Effector memory CD4-positive, alpha-beta T cell (primary cell): Measurements from ENCODE around the gene CTDP1.
"Not testable (repeated sequence)": the region's sequence is repeated elsewhere in the genome, so short reads cannot be mapped to it uniquely, and the experiment has no call there.

Experiments used
- DNase-seq, 3 donors: peaks; one replicate each; pipeline ENCODE4 v3.0.0-alpha.2; 2020
- H3K27ac ChIP-seq: 2 replicates; pipeline ENCODE4 v1.7.0; 2013; ENCODE audit warnings: mild to moderate bottlenecking, low read length, moderate library complexity; ENCODE audit not compliant: insufficient read depth, poor library complexity, severe bottlenecking
- H3K27me3 ChIP-seq: replicated peaks from 2 replicates; pipeline ENCODE4 v1.7.0; 2013; ENCODE audit warnings: mild to moderate bottlenecking, low read length; ENCODE audit not compliant: insufficient read depth, control insufficient read depth, poor library complexity, severe bottlenecking
- H3K36me3 ChIP-seq: 2 replicates; pipeline ENCODE4 v1.7.0; 2013; ENCODE audit warnings: mild to moderate bottlenecking, low read length, moderate library complexity; ENCODE audit not compliant: control insufficient read depth, insufficient read depth
- H3K4me1 ChIP-seq: 2 replicates; pipeline ENCODE4 v1.7.0; 2013; ENCODE audit warnings: low read length, mild to moderate bottlenecking; ENCODE audit not compliant: control insufficient read depth, insufficient read depth, poor library complexity, severe bottlenecking
- H3K4me3 ChIP-seq: 2 replicates; pipeline ENCODE4 v1.7.0; 2013; ENCODE audit warnings: low read length, low read depth, mild to moderate bottlenecking; ENCODE audit not compliant: insufficient read depth, poor library complexity, severe bottlenecking
- H3K9me3 ChIP-seq: 2 replicates; pipeline ENCODE4 v1.7.0; 2013; ENCODE audit warnings: mild to moderate bottlenecking, low read length, moderate library complexity; ENCODE audit not compliant: control insufficient read depth

The CTDP1 gene

DNA sequence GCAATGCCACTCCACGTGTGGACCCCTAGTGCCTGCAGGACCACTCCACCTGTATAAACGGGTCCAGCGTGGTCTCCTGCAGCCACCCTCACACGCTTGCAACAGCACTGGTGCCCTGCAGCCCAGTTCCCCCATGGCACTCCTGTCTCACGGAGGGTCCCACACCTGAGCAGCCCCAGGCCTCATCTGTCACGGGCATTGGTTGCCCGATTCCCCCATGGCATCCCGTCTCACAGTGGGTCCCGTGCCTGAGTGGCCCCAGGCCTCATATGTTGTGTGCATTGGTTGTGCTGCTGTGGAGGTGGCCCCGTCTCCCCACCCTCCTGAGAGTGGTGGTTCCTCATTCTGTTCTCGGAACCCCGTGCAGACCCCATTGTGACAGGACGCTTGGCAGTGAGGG is 43.4 kb downstream of the CTDP1 start:
- Histone ChIP-seq H3K27me3 (no peaks in the 10 kb centered on the region), H3K36me3 (peaks cover 62% of the 10 kb centered on the region), H3K9me3 (no peaks in the 10 kb centered on the region), H3K27ac (no peak overlapping the region), H3K4me3 (no peak overlapping the region), H3K4me1 (no peaks in the 10 kb centered on the region)
- DNase-seq, result no peak

DNA sequence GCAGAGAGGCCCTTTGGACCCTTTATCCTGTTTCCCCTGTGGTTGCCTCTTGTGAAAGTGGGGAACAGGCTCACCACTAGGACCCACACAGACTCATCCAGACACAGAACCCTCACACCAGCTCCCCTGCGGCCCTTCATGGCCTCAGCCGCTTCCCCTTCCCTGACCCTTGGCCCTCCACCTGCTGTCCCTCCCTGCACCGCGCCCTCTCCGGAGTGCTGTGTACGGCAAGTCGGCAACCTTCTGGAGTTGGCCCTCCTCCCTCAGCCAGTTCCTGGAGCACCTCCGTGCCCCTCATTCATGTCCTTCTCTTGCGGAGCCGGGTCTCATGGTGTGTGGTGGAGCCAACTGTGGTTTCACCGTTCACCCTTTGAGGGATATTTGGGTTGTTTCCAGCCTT is 44.0 kb downstream of the CTDP1 start:
- no peak for DNase-seq
- no peak overlapping the region for H3K27ac ChIP-seq
- no peak overlapping the region for H3K4me3 ChIP-seq
- H3K36me3 ChIP-seq, result peaks cover 61% of the 10 kb centered on the region
- no peaks in the 10 kb centered on the region for H3K9me3 ChIP-seq
- no peaks in the 10 kb centered on the region for H3K4me1 ChIP-seq
- H3K27me3 ChIP-seq, result no peaks in the 10 kb centered on the region

DNA sequence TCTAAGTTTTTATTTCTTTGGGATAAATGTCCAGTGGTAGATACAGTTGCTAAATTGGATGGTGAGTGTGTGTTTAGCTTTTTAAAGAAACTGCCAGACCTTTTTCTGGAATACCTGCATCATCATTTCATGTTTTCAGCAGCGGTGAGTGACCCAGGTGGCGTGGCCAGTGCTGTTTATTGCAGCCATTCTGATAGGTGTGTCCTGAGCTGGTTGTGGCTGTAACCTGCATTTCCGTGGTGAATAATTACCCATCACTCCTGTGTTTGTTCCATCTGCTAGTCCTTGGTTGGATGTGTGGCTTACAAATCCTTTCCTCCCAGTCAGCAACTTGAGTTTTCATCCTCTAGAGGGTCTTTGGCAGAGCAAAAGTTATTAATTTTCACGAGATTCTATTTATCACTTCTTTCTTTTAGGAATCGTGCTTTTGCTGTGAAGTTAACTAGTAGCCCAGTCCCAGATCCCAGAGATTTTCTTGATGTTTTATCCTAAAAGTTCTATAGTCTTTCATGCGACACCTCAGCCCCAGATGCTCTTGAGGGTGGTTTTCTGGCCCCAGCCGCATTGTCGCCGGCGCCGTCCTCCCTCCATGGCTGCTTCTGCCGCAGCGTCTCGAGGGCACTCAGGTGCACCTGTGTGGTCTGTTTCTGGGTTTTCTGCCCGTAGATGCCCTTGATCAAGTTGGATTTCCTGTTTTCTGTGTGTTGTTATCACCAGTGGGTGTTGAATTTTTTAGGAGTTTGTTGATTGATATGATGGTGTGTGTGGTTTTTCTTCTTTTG is 44.9 kb downstream of the CTDP1 start:
- no peak overlapping the region for H3K4me3 ChIP-seq
- no peaks in the 10 kb centered on the region for H3K4me1 ChIP-seq
- no peaks in the 10 kb centered on the region for H3K27me3 ChIP-seq
- no peak for DNase-seq
- no peak overlapping the region for H3K27ac ChIP-seq
- H3K36me3 ChIP-seq, result peaks cover 64% of the 10 kb centered on the region
- no peaks in the 10 kb centered on the region for H3K9me3 ChIP-seq

DNA sequence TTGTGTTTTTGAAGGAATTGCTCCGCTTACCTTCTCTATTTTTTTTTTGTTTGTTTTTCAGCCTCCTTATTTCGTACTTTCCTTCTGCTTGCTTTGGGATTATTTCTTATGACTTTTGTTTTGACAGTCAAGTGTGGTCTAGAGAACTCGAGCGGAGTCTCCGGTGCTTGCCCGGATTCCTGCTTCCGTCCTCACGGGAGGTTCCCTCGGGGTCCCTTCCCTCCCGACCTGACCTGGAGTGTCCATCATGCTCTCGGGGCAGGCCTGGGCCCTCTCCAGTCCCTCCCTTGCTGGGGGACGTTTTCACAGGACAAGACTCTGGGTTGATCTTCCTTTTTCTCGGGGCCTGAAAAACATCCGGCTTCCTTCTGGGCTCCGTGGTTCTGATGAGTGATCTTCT is 45.9 kb downstream of the CTDP1 start:
- peaks cover 68% of the 10 kb centered on the region for H3K36me3 ChIP-seq
- H3K27me3 ChIP-seq, result no peaks in the 10 kb centered on the region
- H3K4me3 ChIP-seq, result no peak overlapping the region
- H3K4me1 ChIP-seq, result no peaks in the 10 kb centered on the region
- no peaks in the 10 kb centered on the region for H3K9me3 ChIP-seq
- DNase-seq, result no peak
- H3K27ac ChIP-seq, result no peak overlapping the region

DNA sequence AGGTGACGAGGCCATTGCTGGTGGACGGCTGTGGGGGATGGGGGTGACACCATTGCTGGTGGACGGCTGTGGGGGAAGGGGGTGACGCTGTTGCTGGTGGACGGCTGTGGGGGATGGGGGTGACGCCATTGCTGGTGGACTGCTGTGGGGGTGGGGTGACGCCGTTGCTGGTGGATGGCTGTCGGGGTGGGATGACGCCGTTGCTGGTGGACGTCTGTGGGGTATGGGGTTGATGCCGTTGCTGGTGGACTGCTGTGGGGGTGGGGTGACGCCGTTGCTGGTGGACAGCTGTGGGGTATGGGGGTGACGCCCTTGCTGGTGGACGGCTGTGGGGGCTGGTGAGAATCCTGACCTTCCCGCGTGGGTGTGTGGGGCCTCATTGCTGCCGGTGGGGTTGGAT is 47.1 kb downstream of the CTDP1 start:
- H3K27ac ChIP-seq, result no peak overlapping the region
- H3K36me3 ChIP-seq, result peaks cover 71% of the 10 kb centered on the region
- H3K4me3 ChIP-seq, result no peak overlapping the region
- H3K9me3 ChIP-seq, result no peaks in the 10 kb centered on the region
- DNase-seq, result no peak
- H3K4me1 ChIP-seq, result no peaks in the 10 kb centered on the region
- no peaks in the 10 kb centered on the region for H3K27me3 ChIP-seq

DNA sequence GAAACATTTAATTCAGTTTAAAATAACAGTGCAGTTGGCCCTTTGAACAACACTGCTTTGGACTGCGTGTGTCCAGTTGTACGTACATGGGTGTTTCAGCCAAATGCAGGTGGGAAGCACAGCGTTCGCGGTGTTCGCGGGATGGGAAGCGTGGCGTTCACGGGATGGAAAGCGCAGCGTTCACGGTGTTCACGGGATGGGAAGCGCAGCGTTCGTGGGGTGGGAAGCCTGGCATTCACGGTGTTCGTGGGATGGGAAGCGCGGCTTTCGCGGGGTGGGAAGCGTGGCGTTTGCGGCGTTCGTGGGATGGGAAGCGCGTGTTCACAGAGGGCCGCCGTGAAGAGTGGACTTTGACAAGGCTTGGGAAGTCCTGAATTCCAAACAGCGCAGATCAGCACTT is 47.6 kb downstream of the CTDP1 start:
- no peak for DNase-seq
- H3K4me1 ChIP-seq, result no peaks in the 10 kb centered on the region
- H3K9me3 ChIP-seq, result peaks cover 4% of the 10 kb centered on the region
- H3K36me3 ChIP-seq, result peaks cover 75% of the 10 kb centered on the region
- no peaks in the 10 kb centered on the region for H3K27me3 ChIP-seq
- no peak overlapping the region for H3K4me3 ChIP-seq
- no peak overlapping the region for H3K27ac ChIP-seq

DNA sequence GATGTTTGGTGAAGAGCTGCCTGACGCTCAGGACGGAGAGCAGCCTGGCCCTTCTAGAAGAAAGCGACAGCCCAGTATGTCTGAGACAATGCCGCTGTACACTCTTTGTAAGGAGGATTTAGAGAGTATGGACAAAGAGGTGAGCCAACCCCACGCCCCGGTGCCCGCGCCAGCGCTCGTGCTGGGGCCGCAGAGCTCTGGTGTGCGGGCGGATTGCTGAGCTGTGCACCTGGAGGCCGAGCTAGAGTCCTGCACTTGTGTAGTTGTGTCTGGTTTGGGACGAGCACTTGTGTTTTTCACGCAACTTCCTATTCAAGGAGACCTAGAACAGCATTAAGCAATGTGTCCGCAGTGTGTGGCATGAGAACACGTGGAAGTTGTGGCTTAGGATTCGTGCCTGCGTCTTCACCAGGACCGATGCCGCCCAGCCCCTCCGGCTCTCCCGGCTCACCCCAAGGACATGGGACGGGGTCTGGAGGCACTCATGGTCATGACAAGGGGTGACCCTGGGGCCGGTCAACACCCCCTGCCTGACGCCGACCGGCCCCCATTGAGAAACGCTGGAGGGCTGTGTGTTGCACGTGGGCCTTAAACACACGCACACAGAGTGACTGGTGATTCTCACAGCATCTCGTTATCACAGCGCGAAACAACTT is 49.5 kb downstream of the CTDP1 start:
- H3K27me3 ChIP-seq, result no peaks in the 10 kb centered on the region
- no peaks in the 10 kb centered on the region for H3K4me1 ChIP-seq
- no peak overlapping the region for H3K4me3 ChIP-seq
- peaks cover 4% of the 10 kb centered on the region for H3K9me3 ChIP-seq
- no peak overlapping the region for H3K27ac ChIP-seq
- H3K36me3 ChIP-seq, result peaks cover 61% of the 10 kb centered on the region
- no peak for DNase-seq

DNA sequence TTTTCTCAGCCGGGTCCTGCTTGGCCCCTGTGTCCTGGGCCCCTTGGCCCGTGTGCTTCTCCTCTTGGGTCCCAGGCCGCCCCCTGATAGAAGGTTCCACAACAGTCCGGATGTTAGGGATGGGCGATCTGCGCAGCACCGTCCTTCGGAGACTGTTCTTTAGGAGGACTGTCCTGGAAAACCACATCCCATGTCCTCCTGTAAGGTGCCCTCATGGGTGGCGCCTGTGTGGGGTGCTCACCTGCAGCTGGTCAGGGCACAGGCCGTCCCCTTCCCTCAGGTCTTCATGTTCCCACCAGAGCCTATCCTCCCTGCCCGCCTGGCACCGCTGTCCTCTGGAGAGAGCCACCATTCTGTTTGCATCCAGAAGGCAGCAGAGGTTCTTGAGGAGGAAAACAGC is 50.0 kb downstream of the CTDP1 start:
- Histone ChIP-seq H3K4me3 (no peak overlapping the region), H3K27ac (no peak overlapping the region), H3K4me1 (no peaks in the 10 kb centered on the region), H3K9me3 (peaks cover 4% of the 10 kb centered on the region), H3K36me3 (peaks cover 66% of the 10 kb centered on the region), H3K27me3 (no peaks in the 10 kb centered on the region)
- no peak for DNase-seq

DNA sequence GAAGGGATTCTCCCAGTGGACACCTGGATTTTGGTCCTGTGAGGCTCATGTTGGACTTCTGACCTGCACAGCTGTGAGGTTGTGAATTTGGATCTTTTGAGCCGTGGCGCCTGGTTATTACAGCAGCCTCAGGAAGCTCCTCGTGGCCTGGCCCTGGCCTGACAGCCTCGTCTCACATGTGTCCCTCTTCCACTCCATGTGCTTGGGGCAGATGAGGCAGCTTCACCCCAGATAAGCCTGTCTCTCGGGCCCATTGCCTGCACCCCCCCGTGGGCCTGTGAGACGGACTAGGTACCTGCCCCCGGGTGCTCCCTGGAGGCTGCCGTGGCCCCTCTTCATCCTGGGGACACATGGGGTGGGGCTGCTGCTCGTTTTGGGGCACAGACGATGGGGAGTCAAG is 51.2 kb downstream of the CTDP1 start:
- no peak for DNase-seq
- H3K27ac ChIP-seq, result no peak overlapping the region
- H3K4me1 ChIP-seq, result no peaks in the 10 kb centered on the region
- no peaks in the 10 kb centered on the region for H3K27me3 ChIP-seq
- H3K9me3 ChIP-seq, result peaks cover 4% of the 10 kb centered on the region
- peaks cover 68% of the 10 kb centered on the region for H3K36me3 ChIP-seq
- H3K4me3 ChIP-seq, result no peak overlapping the region

DNA sequence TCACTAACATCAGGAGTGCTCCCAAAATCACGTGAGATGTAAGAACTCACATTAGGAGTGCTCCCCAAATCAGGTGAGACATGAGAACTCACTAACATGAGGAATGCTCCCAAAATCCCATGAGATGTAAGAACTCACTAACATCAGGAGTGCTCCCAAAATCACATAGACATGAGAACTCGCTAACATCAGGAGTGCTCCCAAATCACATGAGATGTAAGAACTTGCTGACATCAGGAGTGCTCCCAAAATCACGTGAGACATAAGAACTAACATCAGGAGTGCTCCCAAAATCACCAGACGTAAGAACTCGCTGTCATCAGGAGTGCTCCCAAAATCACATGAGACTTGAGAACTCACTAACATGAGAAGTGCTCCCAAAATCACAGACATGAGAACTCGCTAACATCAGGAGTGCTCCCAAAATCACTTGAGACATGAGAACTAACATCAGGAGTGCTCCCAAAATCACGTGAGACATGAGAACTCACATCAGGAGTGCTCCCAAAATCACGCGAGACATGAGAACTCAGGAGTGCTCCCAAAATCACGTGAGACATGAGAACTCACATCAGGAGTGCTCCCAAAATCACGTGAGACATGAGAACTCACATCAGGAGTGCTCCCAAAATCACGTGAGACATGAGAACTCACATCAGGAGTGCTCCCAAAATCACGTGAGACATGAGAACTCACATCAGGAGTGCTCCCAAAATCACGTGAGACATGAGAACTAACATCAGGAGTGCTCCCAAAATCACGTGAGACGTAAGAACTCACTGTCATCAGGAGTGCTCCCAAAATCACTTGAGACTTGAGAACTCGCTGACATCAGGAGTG is 52.5 kb downstream of the CTDP1 start:
- H3K9me3 ChIP-seq, H3K27me3 ChIP-seq, H3K4me3 ChIP-seq, H3K27ac ChIP-seq, H3K4me1 ChIP-seq, DNase-seq: not testable (repeated sequence)
- H3K36me3 ChIP-seq, result peaks cover 78% of the 10 kb centered on the region
